Measurements from ENCODE around the gene REXO1.

The REXO1 gene

DNA sequence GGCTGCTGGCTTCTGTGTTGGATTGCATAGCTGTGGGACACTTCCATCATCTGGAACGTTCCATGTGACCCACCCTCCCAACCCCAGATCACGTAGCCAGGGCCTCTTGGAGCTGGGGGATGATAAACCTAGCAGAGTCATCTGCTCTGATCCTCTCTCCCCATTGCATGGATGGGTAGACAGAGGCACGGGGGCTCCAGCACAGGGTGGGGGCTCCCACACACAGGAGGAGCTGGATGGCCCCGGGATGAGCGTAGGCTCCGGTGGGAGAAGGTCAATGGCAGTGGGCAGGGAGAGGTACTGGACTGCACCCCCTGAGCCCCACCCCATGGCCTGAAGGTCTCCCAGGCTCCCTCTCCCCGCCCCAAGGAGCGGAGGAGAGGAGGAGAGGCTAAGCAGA is 61.6 kb downstream of the REXO1 start:
- no peaks in the 10 kb centered on the region for H3K36me3 ChIP-seq (ENCODE audit: insufficient read depth, low read length)
- DNase-seq: no peak
- TF ChIP-seq, protein P1, sequence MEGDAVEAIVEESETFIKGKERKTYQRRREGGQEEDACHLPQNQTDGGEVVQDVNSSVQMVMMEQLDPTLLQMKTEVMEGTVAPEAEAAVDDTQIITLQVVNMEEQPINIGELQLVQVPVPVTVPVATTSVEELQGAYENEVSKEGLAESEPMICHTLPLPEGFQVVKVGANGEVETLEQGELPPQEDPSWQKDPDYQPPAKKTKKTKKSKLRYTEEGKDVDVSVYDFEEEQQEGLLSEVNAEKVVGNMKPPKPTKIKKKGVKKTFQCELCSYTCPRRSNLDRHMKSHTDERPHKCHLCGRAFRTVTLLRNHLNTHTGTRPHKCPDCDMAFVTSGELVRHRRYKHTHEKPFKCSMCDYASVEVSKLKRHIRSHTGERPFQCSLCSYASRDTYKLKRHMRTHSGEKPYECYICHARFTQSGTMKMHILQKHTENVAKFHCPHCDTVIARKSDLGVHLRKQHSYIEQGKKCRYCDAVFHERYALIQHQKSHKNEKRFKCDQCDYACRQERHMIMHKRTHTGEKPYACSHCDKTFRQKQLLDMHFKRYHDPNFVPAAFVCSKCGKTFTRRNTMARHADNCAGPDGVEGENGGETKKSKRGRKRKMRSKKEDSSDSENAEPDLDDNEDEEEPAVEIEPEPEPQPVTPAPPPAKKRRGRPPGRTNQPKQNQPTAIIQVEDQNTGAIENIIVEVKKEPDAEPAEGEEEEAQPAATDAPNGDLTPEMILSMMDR (IDR thresholded peaks at IDR 0.05; ENCODE audit: borderline replicate concordance, extremely low read depth, low read length, poor library complexity, severe bottlenecking): no peak
- TF ChIP-seq EZH2 (IDR thresholded peaks at IDR 0.05; ENCODE audit: borderline replicate concordance, low read depth, low read length, severe bottlenecking): no peak
- no peaks in the 10 kb centered on the region for H3K27me3 ChIP-seq (ENCODE audit: insufficient read depth, low read length, poor library complexity)
- H3K9me3 ChIP-seq (ENCODE audit: insufficient read depth, low read length, severe bottlenecking): no peaks in the 10 kb centered on the region
- H3K27ac ChIP-seq (ENCODE audit: low read length): no peak overlapping the region
- no peak overlapping the region for H3K4me3 ChIP-seq (ENCODE audit: low read depth in 1 of 2, low read length in 2 of 2)
- no peaks in the 10 kb centered on the region for H4K20me1 ChIP-seq (ENCODE audit: insufficient read depth, low read length)
- H3K4me2 ChIP-seq (ENCODE audit: insufficient read depth, low read length): no peak overlapping the region
- no peaks in the 10 kb centered on the region for H3K4me1 ChIP-seq (ENCODE audit: insufficient read depth, low read length)
- ATAC-seq (ENCODE audit: insufficient read depth, low read depth): no peak
- no peaks in the 10 kb centered on the region for H3K79me2 ChIP-seq (ENCODE audit: insufficient read depth, low read length)
- no peak overlapping the region for H2AFZ ChIP-seq (ENCODE audit: low read depth, low read length)
- no peak overlapping the region for H3K9ac ChIP-seq (ENCODE audit: low read depth, low read length)

DNA sequence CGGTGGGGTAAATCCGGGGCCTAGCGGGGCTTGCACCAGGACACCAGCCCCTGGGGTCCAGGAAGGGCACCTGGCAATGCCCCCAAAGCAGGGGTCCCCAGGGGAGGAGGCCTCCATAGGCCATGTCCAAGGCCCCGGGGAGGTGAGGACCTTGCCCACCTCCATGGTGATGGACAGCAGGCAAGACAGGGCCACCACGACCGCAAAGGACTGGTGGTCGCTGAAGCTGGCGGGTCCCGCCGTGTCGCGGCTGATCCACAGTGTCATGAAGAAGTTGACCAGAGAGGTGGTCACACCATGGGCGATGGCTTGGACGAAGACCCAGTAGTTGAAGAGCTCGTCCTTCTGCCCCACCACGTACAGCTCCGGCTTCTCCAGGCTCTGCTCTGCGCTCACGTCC is 63.0 kb downstream of the REXO1 start:
- Histone ChIP-seq H3K27ac (ENCODE audit: low read length) (no peak overlapping the region), H3K4me3 (ENCODE audit: low read depth in 1 of 2, low read length in 2 of 2) (no peak overlapping the region), H4K20me1 (ENCODE audit: insufficient read depth, low read length) (no peaks in the 10 kb centered on the region), H3K27me3 (ENCODE audit: insufficient read depth, low read length, poor library complexity) (no peaks in the 10 kb centered on the region), H3K9ac (ENCODE audit: low read depth, low read length) (no peak overlapping the region), H2AFZ (ENCODE audit: low read depth, low read length) (no peak overlapping the region), H3K4me1 (ENCODE audit: insufficient read depth, low read length) (no peaks in the 10 kb centered on the region), H3K79me2 (ENCODE audit: insufficient read depth, low read length) (no peaks in the 10 kb centered on the region), H3K36me3 (ENCODE audit: insufficient read depth, low read length) (no peaks in the 10 kb centered on the region), H3K4me2 (ENCODE audit: insufficient read depth, low read length) (no peak overlapping the region), H3K9me3 (ENCODE audit: insufficient read depth, low read length, severe bottlenecking) (no peaks in the 10 kb centered on the region)
- DNase-seq (no peak), ATAC-seq (ENCODE audit: insufficient read depth, low read depth) (no peak)
- no peak for TF ChIP-seq EZH2 (IDR thresholded peaks at IDR 0.05; ENCODE audit: borderline replicate concordance, low read depth, low read length, severe bottlenecking)
- TF ChIP-seq, protein P1 (IDR thresholded peaks at IDR 0.05; ENCODE audit: borderline replicate concordance, extremely low read depth, low read length, poor library complexity, severe bottlenecking): no peak

DNA sequence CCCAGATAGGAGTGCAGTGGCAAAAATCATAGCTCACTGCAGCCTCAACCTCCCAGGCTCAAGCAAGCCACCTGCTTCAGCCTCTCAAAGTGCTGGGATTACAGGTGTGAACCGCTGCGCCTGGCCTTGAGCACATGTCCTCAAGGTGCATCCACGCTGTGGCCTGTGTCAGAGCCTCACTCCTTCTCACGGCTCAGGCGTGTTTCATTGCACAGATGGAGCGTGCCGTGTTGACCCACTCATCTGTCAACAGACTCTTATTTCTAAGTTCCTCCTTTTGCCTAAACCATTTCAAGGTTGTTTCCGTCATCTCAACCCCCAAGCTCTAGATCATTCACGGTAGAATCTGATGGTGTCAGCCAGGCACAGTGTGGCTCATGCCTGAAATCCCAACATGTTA is 64.4 kb downstream of the REXO1 start:
- ATAC-seq (ENCODE audit: insufficient read depth, low read depth) (no peak), DNase-seq (no peak)
- Histone ChIP-seq H3K4me3 (ENCODE audit: low read depth in 1 of 2, low read length in 2 of 2) (no peak overlapping the region), H3K36me3 (ENCODE audit: insufficient read depth, low read length) (no peaks in the 10 kb centered on the region), H3K79me2 (ENCODE audit: insufficient read depth, low read length) (no peaks in the 10 kb centered on the region), H4K20me1 (ENCODE audit: insufficient read depth, low read length) (no peaks in the 10 kb centered on the region), H3K27ac (ENCODE audit: low read length) (no peak overlapping the region), H3K27me3 (ENCODE audit: insufficient read depth, low read length, poor library complexity) (no peaks in the 10 kb centered on the region), H3K4me1 (ENCODE audit: insufficient read depth, low read length) (no peaks in the 10 kb centered on the region), H2AFZ (ENCODE audit: low read depth, low read length) (no peak overlapping the region), H3K4me2 (ENCODE audit: insufficient read depth, low read length) (no peak overlapping the region), H3K9ac (ENCODE audit: low read depth, low read length) (no peak overlapping the region), H3K9me3 (ENCODE audit: insufficient read depth, low read length, severe bottlenecking) (no peaks in the 10 kb centered on the region)
- TF ChIP-seq EZH2 (IDR thresholded peaks at IDR 0.05; ENCODE audit: borderline replicate concordance, low read depth, low read length, severe bottlenecking): no peak
- TF ChIP-seq, protein P1 (IDR thresholded peaks at IDR 0.05; ENCODE audit: borderline replicate concordance, extremely low read depth, low read length, poor library complexity, severe bottlenecking): no peak

DNA sequence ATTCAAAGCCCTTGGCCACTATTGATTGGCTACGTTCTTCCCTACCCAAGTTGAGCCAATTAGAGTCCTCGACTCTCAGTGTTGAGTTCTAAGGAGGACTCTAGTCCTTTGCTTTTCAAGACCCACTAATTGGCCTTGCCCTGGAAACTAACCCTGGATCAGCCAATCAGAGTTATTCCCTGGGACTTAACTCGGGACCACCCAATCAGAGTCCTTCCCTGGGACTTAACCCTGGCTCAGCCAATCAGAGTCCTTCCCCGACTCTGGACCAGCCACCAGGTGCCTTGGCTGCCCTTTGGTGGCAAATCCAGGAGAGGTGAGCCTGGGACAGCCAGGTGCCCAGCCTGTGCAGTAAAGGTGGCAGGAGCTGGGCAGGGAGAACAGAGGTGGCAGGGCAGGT is 64.9 kb downstream of the REXO1 start:
- DNase-seq: no peak
- Histone ChIP-seq H2AFZ (ENCODE audit: low read depth, low read length) (no peak overlapping the region), H3K4me3 (ENCODE audit: low read depth in 1 of 2, low read length in 2 of 2) (no peak overlapping the region), H3K4me1 (ENCODE audit: insufficient read depth, low read length) (no peaks in the 10 kb centered on the region), H4K20me1 (ENCODE audit: insufficient read depth, low read length) (no peaks in the 10 kb centered on the region), H3K27me3 (ENCODE audit: insufficient read depth, low read length, poor library complexity) (no peaks in the 10 kb centered on the region), H3K4me2 (ENCODE audit: insufficient read depth, low read length) (no peak overlapping the region), H3K27ac (ENCODE audit: low read length) (no peak overlapping the region), H3K9me3 (ENCODE audit: insufficient read depth, low read length, severe bottlenecking) (no peaks in the 10 kb centered on the region), H3K79me2 (ENCODE audit: insufficient read depth, low read length) (no peaks in the 10 kb centered on the region), H3K9ac (ENCODE audit: low read depth, low read length) (no peak overlapping the region), H3K36me3 (ENCODE audit: insufficient read depth, low read length) (no peaks in the 10 kb centered on the region)
- ATAC-seq (ENCODE audit: insufficient read depth, low read depth): no peak
- TF ChIP-seq, protein P1 (IDR thresholded peaks at IDR 0.05; ENCODE audit: borderline replicate concordance, extremely low read depth, low read length, poor library complexity, severe bottlenecking): no peak
- no peak for TF ChIP-seq EZH2 (IDR thresholded peaks at IDR 0.05; ENCODE audit: borderline replicate concordance, low read depth, low read length, severe bottlenecking)
